HL-60/S4 treated with phorbol 12-myristate 13-acetate at 8.2 ng/mL for 4 days and 3 days (cell line): ENCODE measurements around the gene PTPRO.

ENCODE experiments used
- in situ Hi-C: fragments of 300-500 bp; cut with MboI; formaldehyde crosslinking; loops from 2 replicates; pipeline ENCODE4 v1.15.0; 2022; ENCODE audit warnings: low sequenced_read_pairs

PTPRO gene

GRCh38 chr12:15632708-15633107 lies 310.4 kb downstream of the PTPRO start:
- in situ Hi-C loops, result no loop called here

GRCh38 chr12:15633201-15633600 lies 310.9 kb downstream of the PTPRO start:
- in situ Hi-C loops, result no loop called here

- in situ Hi-C loops, result no loop called here
These were observed 311.8 kb downstream of the PTPRO start for GRCh38 chr12:15634010-15634683.

GRCh38 chr12:15636060-15636890 lies 314.0 kb downstream of the PTPRO start:
- in situ Hi-C loops, result no loop called here

- in situ Hi-C loops, result no loop called here
These were observed 315.9 kb downstream of the PTPRO start for GRCh38 chr12:15638231-15638630.

GRCh38 chr12:15644700-15645099 lies 322.4 kb downstream of the PTPRO start:
- in situ Hi-C loops, result no loop called here

GRCh38 chr12:15646581-15646980 lies 324.3 kb downstream of the PTPRO start:
- in situ Hi-C loops, result no loop called here
